ENCODE data around the gene KIFBP.
"Not testable (repeated sequence)": the region's sequence is repeated elsewhere in the genome, so short reads cannot be mapped to it uniquely, and the experiment has no call there.

KIFBP gene

GRCh38 chr10:68988530-68989316, at the start of gene KIFBP:
KIFBP (plus strand) TSS chr10:68988803; CDS start chr10:68988833, 30 bp downstream.
- Mint-ChIP-seq H3K9me3 (no peaks in the 10 kb centered on the region), H3K4me1 (peaks cover 49% of the 10 kb centered on the region), H3K27ac (peak within 1 kb of the TSS; percentile 85 to 98), H3K4me3 (peak within 1 kb of the TSS; percentile 93 to 98), H3K27me3 (no peaks in the 10 kb centered on the region)
- ATAC-seq (peak; percentile 89), DNase-seq (peak; percentile 70 to 87)

- H3K27ac Mint-ChIP-seq = peak overlapping the region; percentile 13 to 67
- DNase-seq (no peak), ATAC-seq (no peak)
- H3K27me3 Mint-ChIP-seq = no peaks in the 10 kb centered on the region
- H3K4me3 Mint-ChIP-seq = no peak overlapping the region
- H3K4me1 Mint-ChIP-seq = peaks cover 5% of the 10 kb centered on the region
- H3K9me3 Mint-ChIP-seq = no peaks in the 10 kb centered on the region
Measured at GRCh38 chr10:68938884-68939283, 49.7 kb upstream of the KIFBP start.

- not testable (repeated sequence) for H3K9me3 Mint-ChIP-seq, H3K27me3 Mint-ChIP-seq, H3K4me3 Mint-ChIP-seq, H3K4me1 Mint-ChIP-seq, ATAC-seq, DNase-seq, H3K27ac Mint-ChIP-seq
Measured at GRCh38 chr10:68940917-68941316, 47.7 kb upstream of the KIFBP start.

GRCh38 chr10:68950598-68950997, 38.0 kb upstream of the KIFBP start:
- Mint-ChIP-seq H3K4me1 (peaks cover 5% of the 10 kb centered on the region), H3K9me3 (no peaks in the 10 kb centered on the region)
- no peak for ATAC-seq

GRCh38 chr10:68954904-68955303, 33.7 kb upstream of the KIFBP start:
- DNase-seq (no peak), ATAC-seq (no peak)
- peak overlapping the region in 1 of 2 donors; percentile 54 for H3K27ac Mint-ChIP-seq
- H3K27me3 Mint-ChIP-seq = no peaks in the 10 kb centered on the region
- H3K9me3 Mint-ChIP-seq = no peaks in the 10 kb centered on the region
- peaks cover 33% of the 10 kb centered on the region for H3K4me1 Mint-ChIP-seq
- peak overlapping the region; percentile 67 to 99 for H3K4me3 Mint-ChIP-seq

More at GRCh38 chr10:68950598-68950997, 38.0 kb upstream of the KIFBP start:
- Mint-ChIP-seq H3K4me3 (no peak overlapping the region), H3K27me3 (no peaks in the 10 kb centered on the region), H3K27ac (no peak overlapping the region)
- no peak for DNase-seq

GRCh38 chr10:68955355-68955831, 33.2 kb upstream of the KIFBP start:
- Mint-ChIP-seq H3K4me3 (peak overlapping the region; percentile 99), H3K27ac (peak overlapping the region; percentile 100), H3K27me3 (no peaks in the 10 kb centered on the region), H3K4me1 (peaks cover 38% of the 10 kb centered on the region), H3K9me3 (no peaks in the 10 kb centered on the region)
- ATAC-seq (peak; percentile 38), DNase-seq (no peak)

- peak; percentile 93 for ATAC-seq
Measured at GRCh38 chr10:68955832-68956532, 32.6 kb upstream of the KIFBP start, which contains the start of gene DDX21. DDX21 (plus strand) TSS chr10:68956170; CDS start chr10:68956226, 56 bp downstream.

GRCh38 chr10:68957284-68957615, 31.4 kb upstream of the KIFBP start:
- H3K4me3 Mint-ChIP-seq = peak overlapping the region; percentile 99
- DNase-seq (no peak), ATAC-seq (no peak)
- no peaks in the 10 kb centered on the region for H3K27me3 Mint-ChIP-seq
- no peaks in the 10 kb centered on the region for H3K9me3 Mint-ChIP-seq
- H3K4me1 Mint-ChIP-seq = peaks cover 49% of the 10 kb centered on the region
- H3K27ac Mint-ChIP-seq = peak overlapping the region; percentile 100

More at GRCh38 chr10:68955832-68956532, 32.6 kb upstream of the KIFBP start, which contains the start of gene DDX21:
- Mint-ChIP-seq H3K4me3 (peak within 1 kb of the TSS; percentile 99), H3K27me3 (no peaks in the 10 kb centered on the region), H3K27ac (peak within 1 kb of the TSS; percentile 100), H3K9me3 (no peaks in the 10 kb centered on the region), H3K4me1 (peaks cover 41% of the 10 kb centered on the region)
- DNase-seq = peak; percentile 83 to 91

- Mint-ChIP-seq H3K27ac (peak overlapping the region; percentile 100), H3K9me3 (no peaks in the 10 kb centered on the region), H3K4me1 (peaks cover 49% of the 10 kb centered on the region), H3K4me3 (peak overlapping the region; percentile 99), H3K27me3 (no peaks in the 10 kb centered on the region)
- DNase-seq = no peak
- no peak for ATAC-seq
Measured at GRCh38 chr10:68957654-68958053, 30.9 kb upstream of the KIFBP start.

GRCh38 chr10:68959695-68960527, 28.7 kb upstream of the KIFBP start:
- H3K27ac Mint-ChIP-seq = peak overlapping the region; percentile 88 to 89
- H3K9me3 Mint-ChIP-seq = no peaks in the 10 kb centered on the region
- DNase-seq (no peak), ATAC-seq (no peak)
- peak overlapping the region; percentile 51 to 64 for H3K4me3 Mint-ChIP-seq
- peaks cover 45% of the 10 kb centered on the region for H3K4me1 Mint-ChIP-seq
- no peaks in the 10 kb centered on the region for H3K27me3 Mint-ChIP-seq

- DNase-seq (no peak), ATAC-seq (no peak)
- H3K27me3 Mint-ChIP-seq = no peaks in the 10 kb centered on the region
- no peak overlapping the region for H3K27ac Mint-ChIP-seq
- H3K4me3 Mint-ChIP-seq = no peak overlapping the region
- no peaks in the 10 kb centered on the region for H3K9me3 Mint-ChIP-seq
- H3K4me1 Mint-ChIP-seq = peaks cover 33% of the 10 kb centered on the region
Measured at GRCh38 chr10:68963151-68963550, 25.5 kb upstream of the KIFBP start.

- ATAC-seq = no peak
- DNase-seq = no peak
- H3K9me3 Mint-ChIP-seq = no peaks in the 10 kb centered on the region
- no peaks in the 10 kb centered on the region for H3K27me3 Mint-ChIP-seq
- H3K4me1 Mint-ChIP-seq = peaks cover 10% of the 10 kb centered on the region
- H3K27ac Mint-ChIP-seq = peak overlapping the region in 1 of 2 donors; percentile 89
- H3K4me3 Mint-ChIP-seq = no peak overlapping the region
Measured at GRCh38 chr10:68973975-68974374, 14.6 kb upstream of the KIFBP start.

- ATAC-seq, H3K27me3 Mint-ChIP-seq, DNase-seq, H3K4me3 Mint-ChIP-seq, H3K9me3 Mint-ChIP-seq: not testable (repeated sequence)
- Mint-ChIP-seq H3K27ac (peak overlapping the region; percentile 34 to 89), H3K4me1 (peaks cover 13% of the 10 kb centered on the region)
Measured at GRCh38 chr10:68975936-68976473, 12.6 kb upstream of the KIFBP start.

GRCh38 chr10:68979738-68980137, 8.9 kb upstream of the KIFBP start:
- not testable (repeated sequence) for DNase-seq, H3K27me3 Mint-ChIP-seq, H3K27ac Mint-ChIP-seq, H3K9me3 Mint-ChIP-seq, ATAC-seq, H3K4me3 Mint-ChIP-seq, H3K4me1 Mint-ChIP-seq

GRCh38 chr10:68981074-68981473, 7.5 kb upstream of the KIFBP start:
- ATAC-seq (no peak), DNase-seq (no peak)
- Mint-ChIP-seq H3K27ac (no peak overlapping the region), H3K4me3 (no peak overlapping the region), H3K4me1 (peaks cover 6% of the 10 kb centered on the region), H3K9me3 (no peaks in the 10 kb centered on the region), H3K27me3 (no peaks in the 10 kb centered on the region)
